Spleen (tissue), 7 donors: Measurements from ENCODE around the gene DPYD.

Experiments
- POLR2A ChIP-seq, 3 donors: fragments of 450-650 bp; IDR thresholded peaks; one replicate each; pipeline ENCODE4 v1.5.1; 2017; ENCODE audit warnings: antibody characterized with exemption in 3 of 3, mild to moderate bottlenecking in 1 of 3
- POLR2AphosphoS5 ChIP-seq, 3 donors: sonication (generic); formaldehyde crosslinking; IDR thresholded peaks; one replicate each; pipeline ENCODE4 v1.5.1; 2017; ENCODE audit warnings: antibody characterized with exemption in 3 of 3
- TF ChIP-seq, protein P1 (sequence below), 11 experiments: fragments of 200-600 bp in 7 of 11; fragments of 450-650 bp in 4 of 11; sonication (generic) in 4 of 11; IDR thresholded peaks in 8 of 11; conservative IDR thresholded peaks in 3 of 11; 1 replicate in 7 of 11; 2 replicates in 4 of 11; pipeline versions ENCODE4 v1.4.0 to v1.8.0; 2016 to 2021; ENCODE audit warnings: antibody characterized with exemption in 11 of 11, inconsistent platforms in 4 of 11, mild to moderate bottlenecking in 1 of 11
- donor health status: DM: no; HTN: no; CAD: no; lungs with moderate emphysema.
- donor health status: DM: no; HTN: no; CAD: no.
- donor health status: DM: no; HTN: no; CAD: no.

DNA sequence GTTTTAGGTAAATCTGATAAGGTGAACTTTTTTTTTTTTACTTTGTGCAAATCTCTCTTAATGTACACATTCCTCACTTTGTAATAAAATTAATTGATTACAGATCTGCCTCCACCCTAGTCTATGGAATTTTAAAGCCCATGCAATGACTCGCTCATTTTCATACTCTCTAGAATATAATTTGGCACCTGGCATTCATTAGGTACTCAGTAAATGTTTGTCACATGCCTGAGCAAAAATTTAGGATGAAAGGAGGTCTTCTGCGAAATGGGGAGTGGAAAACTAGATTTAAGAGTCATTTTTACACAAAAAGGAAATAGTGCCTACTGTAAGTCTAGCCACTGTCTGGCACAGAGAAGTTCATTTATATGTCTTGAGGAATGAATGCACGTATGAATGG lies 350.1 kb downstream of the DPYD start:
- TF ChIP-seq, protein P1, sequence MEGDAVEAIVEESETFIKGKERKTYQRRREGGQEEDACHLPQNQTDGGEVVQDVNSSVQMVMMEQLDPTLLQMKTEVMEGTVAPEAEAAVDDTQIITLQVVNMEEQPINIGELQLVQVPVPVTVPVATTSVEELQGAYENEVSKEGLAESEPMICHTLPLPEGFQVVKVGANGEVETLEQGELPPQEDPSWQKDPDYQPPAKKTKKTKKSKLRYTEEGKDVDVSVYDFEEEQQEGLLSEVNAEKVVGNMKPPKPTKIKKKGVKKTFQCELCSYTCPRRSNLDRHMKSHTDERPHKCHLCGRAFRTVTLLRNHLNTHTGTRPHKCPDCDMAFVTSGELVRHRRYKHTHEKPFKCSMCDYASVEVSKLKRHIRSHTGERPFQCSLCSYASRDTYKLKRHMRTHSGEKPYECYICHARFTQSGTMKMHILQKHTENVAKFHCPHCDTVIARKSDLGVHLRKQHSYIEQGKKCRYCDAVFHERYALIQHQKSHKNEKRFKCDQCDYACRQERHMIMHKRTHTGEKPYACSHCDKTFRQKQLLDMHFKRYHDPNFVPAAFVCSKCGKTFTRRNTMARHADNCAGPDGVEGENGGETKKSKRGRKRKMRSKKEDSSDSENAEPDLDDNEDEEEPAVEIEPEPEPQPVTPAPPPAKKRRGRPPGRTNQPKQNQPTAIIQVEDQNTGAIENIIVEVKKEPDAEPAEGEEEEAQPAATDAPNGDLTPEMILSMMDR (IDR thresholded peaks at IDR 0.05 in 8 of 11, conservative IDR thresholded peaks at IDR 0.05 in 3 of 11) = no peak
- no peak for TF ChIP-seq POLR2A (IDR thresholded peaks at IDR 0.05)
- TF ChIP-seq POLR2AphosphoS5 (IDR thresholded peaks at IDR 0.05) = no peak
